ENCODE results near the gene ACACA. TPM values are rescaled to one million over a fixed set of nuclear protein-coding genes. Genes with fewer than 3 reads are reported as not detected.

The ACACA gene
- polyA plus RNA-seq, 1 experiment: 57.9 TPM

- Histone ChIP-seq H3K27ac (ENCODE audit: low read depth, low read length) (no peak overlapping the region), H3K4me3 (ENCODE audit: low read depth, low read length) (no peak overlapping the region), H3K27me3 (ENCODE audit: control insufficient read depth, insufficient read depth, low read length) (no peaks in the 10 kb centered on the region), H3K9me3 (ENCODE audit: control insufficient read depth, insufficient read depth, low read length) (no peaks in the 10 kb centered on the region)
- POLR2A ChIA-PET: no interaction called here
- TF ChIP-seq CTCF (IDR thresholded peaks at IDR 0.05; ENCODE audit: low read depth, low read length): no peak
- CTCF ChIA-PET: no interaction called here
- DNase-seq (ENCODE audit: low read depth, low spot score): no peak
These were observed 308.5 kb downstream of the ACACA start for GRCh38 chr17:37098152-37098551.

- no peak overlapping the region for H3K4me3 ChIP-seq (ENCODE audit: low read depth, low read length)
- no peak overlapping the region for H3K27ac ChIP-seq (ENCODE audit: low read depth, low read length)
- DNase-seq (ENCODE audit: low read depth, low spot score): no peak
- CTCF ChIA-PET: no interaction called here
- no peaks in the 10 kb centered on the region for H3K9me3 ChIP-seq (ENCODE audit: control insufficient read depth, insufficient read depth, low read length)
- H3K27me3 ChIP-seq (ENCODE audit: control insufficient read depth, insufficient read depth, low read length): no peaks in the 10 kb centered on the region
- POLR2A ChIA-PET: no interaction called here
- no peak for TF ChIP-seq CTCF (IDR thresholded peaks at IDR 0.05; ENCODE audit: low read depth, low read length)
These were observed 309.5 kb downstream of the ACACA start for GRCh38 chr17:37097154-37097553.

- DNase-seq (ENCODE audit: low read depth, low spot score): no peak
- no peak for TF ChIP-seq CTCF (IDR thresholded peaks at IDR 0.05; ENCODE audit: low read depth, low read length)
- Histone ChIP-seq H3K27ac (ENCODE audit: low read depth, low read length) (no peak overlapping the region), H3K4me3 (ENCODE audit: low read depth, low read length) (no peak overlapping the region), H3K9me3 (ENCODE audit: control insufficient read depth, insufficient read depth, low read length) (no peaks in the 10 kb centered on the region), H3K27me3 (ENCODE audit: control insufficient read depth, insufficient read depth, low read length) (no peaks in the 10 kb centered on the region)
- ChIA-PET CTCF (no interaction called here), POLR2A (no interaction called here)
These were observed 310.6 kb downstream of the ACACA start for GRCh38 chr17:37096071-37096470.

- CTCF ChIA-PET: no interaction called here
- DNase-seq (ENCODE audit: low read depth, low spot score): no peak
- Histone ChIP-seq H3K9me3 (ENCODE audit: control insufficient read depth, insufficient read depth, low read length) (no peaks in the 10 kb centered on the region), H3K27me3 (ENCODE audit: control insufficient read depth, insufficient read depth, low read length) (no peaks in the 10 kb centered on the region), H3K4me3 (ENCODE audit: low read depth, low read length) (no peak overlapping the region), H3K27ac (ENCODE audit: low read depth, low read length) (no peak overlapping the region)
- POLR2A ChIA-PET: interaction anchor here (0.7 kb wide), 1 partner anchor 10 kb away, joined by 3 read pairs; no protein-coding TSS in a partner anchor
- TF ChIP-seq CTCF (IDR thresholded peaks at IDR 0.05; ENCODE audit: low read depth, low read length): no peak
These were observed 312.2 kb downstream of the ACACA start for GRCh38 chr17:37094391-37094790.

GRCh38 chr17:37092701-37093100 is 313.9 kb downstream of the ACACA start:
- Histone ChIP-seq H3K4me3 (ENCODE audit: low read depth, low read length) (no peak overlapping the region), H3K9me3 (ENCODE audit: control insufficient read depth, insufficient read depth, low read length) (no peaks in the 10 kb centered on the region), H3K27ac (ENCODE audit: low read depth, low read length) (no peak overlapping the region), H3K27me3 (ENCODE audit: control insufficient read depth, insufficient read depth, low read length) (no peaks in the 10 kb centered on the region)
- CTCF ChIA-PET: interaction anchor here (0.7 kb wide), 1 partner anchor 89 kb away, joined by 3 read pairs; no protein-coding TSS in a partner anchor
- POLR2A ChIA-PET: no interaction called here
- DNase-seq (ENCODE audit: low read depth, low spot score): no peak
- no peak for TF ChIP-seq CTCF (IDR thresholded peaks at IDR 0.05; ENCODE audit: low read depth, low read length)

Measured in AG04450 (cell line).